Measurements from ENCODE around the gene NTRK2. TPM values are rescaled to one million over a fixed set of nuclear protein-coding genes. Genes with fewer than 3 reads are reported as not detected.

Gene NTRK2
- total RNA-seq, 1 experiment from 2014 or later: 0.12 TPM

GRCh38 chr9:84811072-84811750 is 141.7 kb downstream of the NTRK2 start:
- DNase-seq (ENCODE audit: extremely low read depth, low read depth): no peak

DNA sequence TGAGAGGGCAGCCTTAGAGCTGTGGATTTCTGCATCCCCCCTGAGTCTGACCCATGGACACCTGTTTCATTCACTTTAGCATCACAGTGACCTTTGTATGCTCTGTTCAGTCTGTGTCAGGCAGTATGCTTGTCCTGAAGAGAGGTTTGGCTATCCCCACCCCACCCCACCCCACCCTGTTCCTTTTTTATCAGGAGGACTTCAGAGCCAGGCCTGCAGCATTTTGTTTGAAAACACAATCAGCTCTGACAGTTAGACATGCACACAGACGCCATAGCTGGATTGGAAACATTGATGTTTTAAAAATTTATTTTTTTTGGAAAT is 142.2 kb downstream of the NTRK2 start:
- DNase-seq (ENCODE audit: extremely low read depth, low read depth): no peak

GRCh38 chr9:84812355-84812754 is 142.8 kb downstream of the NTRK2 start:
- no peak for DNase-seq (ENCODE audit: extremely low read depth, low read depth)

DNA sequence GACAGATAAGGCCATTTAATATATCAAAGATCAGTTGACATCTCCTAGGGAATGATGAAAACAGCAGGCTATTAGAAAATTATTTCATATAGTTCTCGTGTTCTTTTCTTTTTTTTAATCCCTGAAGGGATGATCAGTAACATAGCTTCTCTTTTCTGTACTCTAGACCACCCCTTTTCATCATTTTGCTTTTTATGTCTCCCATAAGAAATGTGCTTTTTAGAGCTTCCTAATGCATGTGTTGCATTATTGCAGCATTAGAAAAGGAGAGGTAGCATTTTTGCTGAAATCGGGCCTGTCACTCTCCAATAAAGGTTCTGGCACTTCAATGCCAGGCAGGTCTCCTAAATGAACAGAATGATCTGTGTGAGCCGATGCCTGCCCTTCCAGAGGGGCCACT is 143.3 kb downstream of the NTRK2 start:
- no peak for DNase-seq (ENCODE audit: extremely low read depth, low read depth)

DNA sequence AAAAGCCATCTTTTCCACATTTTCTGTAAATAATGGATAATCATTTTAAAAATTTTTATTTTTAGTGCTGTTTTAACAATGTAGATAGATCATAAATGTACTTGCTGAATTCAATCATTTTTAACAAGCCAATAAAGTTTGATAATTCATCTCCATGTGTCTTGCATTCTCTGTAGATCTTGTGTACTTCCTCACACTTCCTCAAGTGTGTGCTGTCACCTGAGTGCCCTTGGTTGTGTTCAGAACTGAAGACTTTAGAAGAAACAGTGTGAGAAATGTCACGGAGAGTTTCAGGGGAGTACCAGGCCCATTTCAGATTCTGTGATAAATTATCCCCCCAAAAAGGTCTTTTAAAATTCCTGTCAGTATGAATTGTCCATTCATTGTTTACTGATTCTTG is 146.0 kb downstream of the NTRK2 start:
- DNase-seq (ENCODE audit: extremely low read depth, low read depth): no peak

- DNase-seq (ENCODE audit: extremely low read depth, low read depth): no peak
Measured at GRCh38 chr9:84817038-84817437, 147.5 kb downstream of the NTRK2 start.

DNA sequence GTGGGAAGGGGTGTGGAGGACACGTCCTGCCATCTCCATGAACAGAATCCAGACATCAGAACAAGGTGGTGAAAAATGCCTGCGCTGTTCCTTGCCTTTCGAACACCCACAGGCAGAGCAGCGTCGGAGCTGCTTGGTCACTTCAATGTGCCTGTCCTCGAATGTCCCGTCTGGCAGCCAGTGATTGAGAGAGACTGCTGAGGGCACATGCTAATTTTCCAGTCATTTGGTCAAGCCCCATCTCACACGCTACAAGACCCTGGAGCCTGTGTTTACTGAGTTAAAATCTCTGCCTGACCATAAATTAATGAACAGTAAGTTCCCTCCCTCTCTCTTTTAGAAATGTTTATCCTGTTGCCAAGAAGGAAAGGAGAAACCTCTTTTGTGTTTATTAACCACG is 149.3 kb downstream of the NTRK2 start:
- DNase-seq (ENCODE audit: extremely low read depth, low read depth): no peak

GRCh38 chr9:84819491-84819991 is 150.0 kb downstream of the NTRK2 start:
- no peak for DNase-seq (ENCODE audit: extremely low read depth, low read depth)

DNA sequence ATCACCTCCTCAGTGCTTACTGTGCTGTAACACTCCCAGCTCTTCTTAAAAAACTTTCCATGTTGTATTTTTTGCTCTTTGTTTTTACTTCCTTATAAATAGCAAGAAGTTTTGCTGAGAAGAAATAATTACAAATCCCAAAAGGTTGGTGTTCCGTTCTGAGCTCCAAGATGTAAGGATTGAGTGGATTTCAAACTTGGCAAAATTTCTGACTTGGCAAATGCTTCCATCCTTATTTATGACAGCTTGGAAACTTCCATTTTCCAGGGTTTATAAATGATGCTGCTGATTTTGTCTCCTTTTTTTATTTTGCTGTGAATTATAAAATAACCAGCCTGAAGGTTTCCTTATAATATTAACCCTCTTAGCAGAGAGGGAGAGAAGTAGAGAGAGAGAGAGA is 151.9 kb downstream of the NTRK2 start:
- DNase-seq (ENCODE audit: extremely low read depth, low read depth): no peak

DNA sequence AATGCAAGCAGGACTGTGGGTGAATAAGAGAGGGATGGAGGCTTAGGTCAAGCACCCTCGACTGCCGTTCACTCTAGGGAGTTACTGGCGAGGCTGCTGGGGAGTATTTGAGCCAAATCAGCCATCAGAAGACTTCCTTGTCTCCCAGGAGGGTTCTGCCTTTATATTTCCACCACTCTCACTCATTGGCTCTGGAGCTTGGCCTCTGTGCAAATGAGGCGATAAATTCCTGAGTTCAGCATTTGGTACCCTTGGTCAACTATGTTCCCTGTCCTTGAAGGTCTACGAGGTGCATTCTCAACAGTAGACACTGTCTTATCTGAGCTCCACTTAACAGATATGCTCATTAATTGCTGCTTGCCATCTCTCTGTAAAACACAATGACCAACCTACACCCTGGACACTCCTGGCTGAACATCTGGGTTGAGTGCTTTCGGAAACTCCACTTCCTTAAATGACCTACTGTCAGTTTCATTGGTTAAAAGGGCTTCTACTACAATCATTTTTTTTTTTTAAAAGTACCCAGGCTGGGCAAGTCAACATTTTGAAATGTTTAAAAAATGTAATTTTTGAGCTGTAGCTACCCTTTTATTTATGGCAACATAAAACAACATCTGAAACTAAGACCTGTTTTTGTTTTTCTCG is 153.2 kb downstream of the NTRK2 start:
- DNase-seq (ENCODE audit: extremely low read depth, low read depth): no peak

GRCh38 chr9:84823421-84824271 is 154.1 kb downstream of the NTRK2 start:
- no peak for DNase-seq (ENCODE audit: extremely low read depth, low read depth)

DNA sequence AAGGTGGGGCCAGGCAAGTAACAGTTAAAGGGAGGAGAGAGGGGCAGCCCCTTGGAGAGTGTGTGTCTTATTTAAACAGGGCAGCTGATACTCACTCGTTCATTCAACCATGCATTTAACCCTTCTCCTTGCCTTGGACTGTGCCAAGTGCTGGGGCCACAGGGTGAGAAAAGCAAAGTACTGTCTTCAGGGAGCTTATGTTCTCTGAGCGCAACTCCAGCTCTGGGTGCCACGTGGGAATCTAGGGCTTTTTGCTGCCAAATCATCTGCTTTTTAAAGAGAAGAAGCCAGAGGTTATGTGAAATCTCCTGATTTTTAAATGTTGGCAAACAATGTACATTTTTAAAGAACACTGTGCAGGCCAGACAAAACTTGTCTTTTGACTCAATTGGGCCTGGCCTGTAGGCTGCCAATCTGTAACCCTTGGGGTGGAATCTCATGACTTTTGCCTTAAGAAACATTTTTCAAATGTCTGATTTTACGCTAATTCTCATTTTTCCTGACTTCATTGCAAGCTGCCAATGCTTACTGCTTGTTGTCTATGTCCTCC is 157.8 kb downstream of the NTRK2 start:
- DNase-seq (ENCODE audit: extremely low read depth, low read depth): no peak

GRCh38 chr9:84828046-84828445 is 158.5 kb downstream of the NTRK2 start:
- DNase-seq (ENCODE audit: extremely low read depth, low read depth): no peak

DNA sequence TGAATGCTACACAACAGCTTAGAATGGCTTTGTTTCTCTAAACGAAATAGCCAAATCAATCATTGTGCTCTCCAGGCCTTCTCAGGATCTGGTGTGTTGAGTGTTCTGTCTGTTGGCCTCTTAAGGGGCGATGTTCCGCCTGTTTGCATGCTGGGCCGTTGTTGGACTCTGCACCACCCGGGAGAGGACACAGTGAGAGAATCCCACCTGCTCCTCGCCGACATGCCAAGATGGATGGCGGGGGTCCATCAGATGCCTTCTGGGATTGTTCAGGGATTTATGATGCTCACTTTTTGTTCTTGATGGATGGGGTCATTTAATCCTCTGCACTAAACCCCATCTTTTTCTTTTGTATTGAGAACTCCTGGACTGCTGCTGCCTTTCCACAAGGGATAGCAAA is 159.9 kb downstream of the NTRK2 start:
- DNase-seq (ENCODE audit: extremely low read depth, low read depth): no peak

DNA sequence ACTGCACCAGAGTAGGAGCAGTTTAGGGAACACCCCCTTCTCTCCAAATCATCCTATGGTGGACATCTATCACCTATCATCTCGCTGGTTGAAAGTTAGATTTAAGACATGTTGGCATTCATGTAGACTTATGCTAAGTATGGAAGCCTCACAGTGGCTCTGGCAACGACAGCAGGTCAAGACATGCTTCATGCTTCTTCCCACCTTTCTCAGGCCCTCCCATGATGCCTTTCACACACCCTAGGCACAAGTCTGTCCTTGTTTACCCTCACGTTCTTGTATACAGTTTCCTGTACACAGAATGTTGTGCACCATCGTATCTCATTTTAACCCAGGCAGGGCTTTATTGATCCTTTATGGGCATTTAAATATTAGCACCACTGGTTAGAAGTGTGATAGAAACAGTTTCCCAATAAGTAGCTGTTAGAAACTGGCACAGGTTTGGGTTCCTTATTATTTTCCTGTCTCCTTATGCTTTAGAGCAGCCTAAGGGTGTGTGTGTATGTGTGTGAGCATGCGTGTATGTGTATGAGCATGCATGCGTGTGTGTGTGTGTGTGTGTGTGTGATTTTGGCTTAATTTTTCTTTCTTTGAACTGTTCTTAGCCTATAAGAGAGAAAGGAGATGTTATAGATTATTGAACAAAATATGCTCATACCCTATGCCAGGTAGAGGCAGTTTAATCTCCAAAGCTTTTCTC is 160.6 kb downstream of the NTRK2 start:
- no peak for DNase-seq (ENCODE audit: extremely low read depth, low read depth)

DNA sequence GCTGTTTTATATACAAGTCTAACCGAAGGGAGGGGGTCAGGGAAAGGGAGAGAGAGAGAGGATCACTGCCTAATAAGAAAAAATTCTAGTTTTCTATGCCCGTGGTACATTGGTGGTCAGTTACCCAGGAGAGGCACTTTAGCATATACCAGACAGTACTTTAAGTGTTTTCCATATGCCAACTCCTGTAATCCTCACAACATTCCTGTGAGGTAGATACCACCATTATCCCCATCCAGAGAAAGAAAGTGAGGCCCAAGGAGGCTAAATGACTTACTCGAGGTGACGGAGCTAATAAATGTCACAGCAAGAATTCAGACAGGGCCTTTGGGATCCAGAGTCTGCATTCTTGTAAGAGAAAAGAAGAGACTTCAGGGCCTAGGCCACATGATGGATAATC is 161.8 kb downstream of the NTRK2 start:
- no peak for DNase-seq (ENCODE audit: extremely low read depth, low read depth)

DNA sequence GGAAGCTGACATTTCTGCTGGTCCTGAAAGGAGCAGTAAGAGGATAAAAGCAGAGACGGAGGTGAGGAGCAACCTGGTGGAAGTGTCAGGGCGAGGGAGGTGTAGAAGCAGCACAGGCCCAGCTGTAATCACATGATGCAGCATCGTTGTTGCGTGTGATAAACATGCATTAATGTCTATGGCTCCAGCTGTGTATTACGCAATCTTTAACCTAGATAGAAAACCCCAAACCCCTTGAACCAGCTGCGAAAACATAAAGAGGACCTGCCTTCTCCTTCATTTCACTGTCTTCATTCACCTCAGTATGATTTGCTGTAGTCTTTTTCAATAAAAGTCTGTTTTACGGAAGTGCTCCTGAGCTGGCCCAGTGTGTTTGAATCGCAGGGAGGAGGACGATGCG is 162.9 kb downstream of the NTRK2 start:
- no peak for DNase-seq (ENCODE audit: extremely low read depth, low read depth)

GRCh38 chr9:84834426-84834825 is 164.9 kb downstream of the NTRK2 start:
- DNase-seq (ENCODE audit: extremely low read depth, low read depth): no peak

DNA sequence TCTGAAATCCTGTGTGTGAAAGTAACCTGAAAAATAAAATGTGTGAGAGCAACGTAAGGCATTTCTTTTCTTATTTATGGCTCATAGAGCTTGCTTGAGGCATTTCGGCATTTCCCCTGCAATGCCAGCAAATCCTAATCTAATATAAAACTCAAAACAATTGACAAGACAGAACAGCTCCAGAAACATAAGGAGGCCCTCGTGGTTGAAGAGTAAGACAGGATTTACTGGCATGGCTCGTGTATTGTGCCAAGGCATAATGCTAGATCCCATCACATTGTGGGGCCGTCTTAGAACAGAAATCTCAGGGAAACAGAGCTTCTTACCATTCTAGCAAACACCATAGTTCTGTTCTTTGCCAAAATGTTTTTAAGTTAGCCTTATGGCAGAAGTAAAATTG is 166.2 kb downstream of the NTRK2 start:
- no peak for DNase-seq (ENCODE audit: extremely low read depth, low read depth)

GRCh38 chr9:84838879-84839278 is 169.3 kb downstream of the NTRK2 start:
- DNase-seq (ENCODE audit: extremely low read depth, low read depth): no peak

DNA sequence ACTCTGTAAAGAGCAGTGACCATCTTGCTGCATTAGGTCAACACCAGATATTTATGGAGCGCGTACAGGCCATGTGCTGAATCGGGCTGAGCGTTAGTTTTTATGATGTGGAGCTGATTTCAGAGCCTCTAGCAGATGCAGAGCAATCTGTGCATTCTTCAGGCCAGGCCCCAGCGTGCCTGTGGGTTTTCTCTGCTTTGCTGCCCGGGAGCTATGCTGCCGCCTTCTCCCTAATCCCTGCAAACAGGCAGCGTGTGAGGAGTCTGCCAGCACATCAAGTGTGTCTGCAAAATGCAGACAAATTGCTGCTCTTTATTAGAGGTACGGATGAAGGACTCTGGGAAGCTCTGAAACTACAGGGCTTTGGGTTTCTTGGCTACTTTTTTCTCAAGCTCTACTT is 170.0 kb downstream of the NTRK2 start:
- DNase-seq (ENCODE audit: extremely low read depth, low read depth): no peak
